Measurements from ENCODE around the gene VSIG10. TPM values are rescaled to one million over a fixed set of nuclear protein-coding genes. Genes with fewer than 3 reads are reported as not detected.

VSIG10 gene
- polyA plus RNA-seq, 3 donors = 1.5 to 2.3 (median 1.5) TPM

DNA sequence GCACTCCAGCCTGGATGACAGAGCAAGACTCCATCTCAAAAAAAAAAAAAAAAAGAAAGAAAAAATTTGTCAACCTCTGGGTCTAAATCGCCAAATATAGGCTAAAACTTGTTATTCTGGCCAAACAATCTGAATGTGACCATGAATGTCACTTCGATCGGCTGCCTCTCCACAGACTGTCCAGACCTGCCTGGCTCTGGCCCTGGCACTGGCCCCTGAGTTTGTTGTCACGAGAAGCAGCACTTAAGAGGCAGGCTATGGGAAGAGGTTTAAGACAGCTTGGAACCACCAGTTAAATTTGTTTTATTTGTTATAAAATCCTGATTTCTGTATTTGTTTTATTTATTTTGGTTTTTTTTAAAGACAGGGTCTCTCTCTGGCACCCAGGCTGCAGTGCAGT is 57.4 kb downstream of the VSIG10 start:
- Histone ChIP-seq H3K4me2 (replicated peaks; ENCODE audit: extremely low read depth, low read length, poor library complexity, severe bottlenecking) (no peak overlapping the region), H3K79me2 (ENCODE audit: insufficient read depth, low read length) (no peaks in the 10 kb centered on the region), H3K4me1 (ENCODE audit: control insufficient read depth in 1 of 2, insufficient read depth in 2 of 2, low read length in 2 of 2) (no peaks in the 10 kb centered on the region), H3K27me3 (ENCODE audit: control insufficient read depth in 2 of 2, insufficient read depth in 2 of 2, low read length in 2 of 2) (no peaks in the 10 kb centered on the region), H3K9ac (ENCODE audit: insufficient read depth, low read length, poor library complexity, severe bottlenecking) (no peak overlapping the region), H3K9me3 (replicated peaks in 1 of 2; ENCODE audit: control insufficient read depth in 1 of 2, insufficient read depth in 1 of 2, low read length in 2 of 2) (no peaks in the 10 kb centered on the region), H3K36me3 (replicated peaks in 1 of 2; ENCODE audit: control insufficient read depth in 1 of 2, insufficient read depth in 2 of 2, low read length in 2 of 2) (peaks cover 35 to 92% of the 10 kb centered on the region in 2 donors), H2AFZ (ENCODE audit: insufficient read depth, low read depth, low read length, poor library complexity, severe bottlenecking) (no peak overlapping the region), H3K27ac (ENCODE audit: low read depth in 1 of 2, low read length in 2 of 2) (no peak overlapping the region), H3K4me3 (replicated peaks in 1 of 3; ENCODE audit: low read depth in 2 of 3, low read length in 3 of 3) (no peak overlapping the region), H4K20me1 (ENCODE audit: insufficient read depth, low read length) (peaks cover 5% of the 10 kb centered on the region)
- H3K27ac Mint-ChIP-seq = no peak overlapping the region
- no peaks in the 10 kb centered on the region for H3K4me1 Mint-ChIP-seq
- TF ChIP-seq, protein P1, sequence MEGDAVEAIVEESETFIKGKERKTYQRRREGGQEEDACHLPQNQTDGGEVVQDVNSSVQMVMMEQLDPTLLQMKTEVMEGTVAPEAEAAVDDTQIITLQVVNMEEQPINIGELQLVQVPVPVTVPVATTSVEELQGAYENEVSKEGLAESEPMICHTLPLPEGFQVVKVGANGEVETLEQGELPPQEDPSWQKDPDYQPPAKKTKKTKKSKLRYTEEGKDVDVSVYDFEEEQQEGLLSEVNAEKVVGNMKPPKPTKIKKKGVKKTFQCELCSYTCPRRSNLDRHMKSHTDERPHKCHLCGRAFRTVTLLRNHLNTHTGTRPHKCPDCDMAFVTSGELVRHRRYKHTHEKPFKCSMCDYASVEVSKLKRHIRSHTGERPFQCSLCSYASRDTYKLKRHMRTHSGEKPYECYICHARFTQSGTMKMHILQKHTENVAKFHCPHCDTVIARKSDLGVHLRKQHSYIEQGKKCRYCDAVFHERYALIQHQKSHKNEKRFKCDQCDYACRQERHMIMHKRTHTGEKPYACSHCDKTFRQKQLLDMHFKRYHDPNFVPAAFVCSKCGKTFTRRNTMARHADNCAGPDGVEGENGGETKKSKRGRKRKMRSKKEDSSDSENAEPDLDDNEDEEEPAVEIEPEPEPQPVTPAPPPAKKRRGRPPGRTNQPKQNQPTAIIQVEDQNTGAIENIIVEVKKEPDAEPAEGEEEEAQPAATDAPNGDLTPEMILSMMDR (IDR thresholded peaks at IDR 0.05) = no peak
- WGBS (ENCODE audit: insufficient coverage) = 95% methylated on average over 3 of the region's 4 CpGs
- H3K36me3 Mint-ChIP-seq = peaks cover 66 to 92% of the 10 kb centered on the region in 2 donors
- DNase-seq = no peak
- H3K27me3 Mint-ChIP-seq (ENCODE audit: low read depth in 3 of 3) = no peaks in the 10 kb centered on the region
- H3K9me3 Mint-ChIP-seq = peaks cover 0 to 1% (median 0%) of the 10 kb centered on the region in 7 donors
- intact Hi-C loops (cut with micrococcal nuclease) = no loop called here
- no peak overlapping the region for H3K4me3 Mint-ChIP-seq

DNA sequence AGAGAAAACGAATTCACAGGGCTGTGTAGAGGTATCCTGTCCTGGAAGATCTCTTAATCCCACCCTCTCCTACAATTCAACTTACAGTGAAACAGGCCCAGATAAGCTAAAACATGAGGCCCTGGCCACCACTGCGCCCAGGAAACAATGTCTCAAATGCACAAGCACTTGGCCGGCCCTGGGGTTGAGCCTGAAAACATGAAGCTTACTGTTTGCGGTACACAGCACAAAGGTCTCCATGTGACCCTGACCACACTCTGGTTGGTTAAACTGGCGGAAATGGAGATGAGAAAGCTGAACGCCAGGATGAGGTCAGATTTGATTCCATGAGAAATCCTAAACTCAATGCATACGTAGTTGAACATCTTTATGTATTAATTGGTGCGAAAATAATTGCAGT is 59.2 kb downstream of the VSIG10 start:
- Mint-ChIP-seq H3K27me3 (ENCODE audit: low read depth in 3 of 3) (no peaks in the 10 kb centered on the region), H3K27ac (no peak overlapping the region), H3K9me3 (peaks cover 0 to 3% (median 0%) of the 10 kb centered on the region in 7 donors), H3K36me3 (peaks cover 64 to 88% of the 10 kb centered on the region in 2 donors), H3K4me1 (no peaks in the 10 kb centered on the region), H3K4me3 (no peak overlapping the region)
- Histone ChIP-seq H3K9me3 (replicated peaks in 1 of 2; ENCODE audit: control insufficient read depth in 1 of 2, insufficient read depth in 1 of 2, low read length in 2 of 2) (no peaks in the 10 kb centered on the region), H3K9ac (ENCODE audit: insufficient read depth, low read length, poor library complexity, severe bottlenecking) (no peak overlapping the region), H4K20me1 (ENCODE audit: insufficient read depth, low read length) (peaks cover 5% of the 10 kb centered on the region), H3K27me3 (ENCODE audit: control insufficient read depth in 2 of 2, insufficient read depth in 2 of 2, low read length in 2 of 2) (no peaks in the 10 kb centered on the region), H3K79me2 (ENCODE audit: insufficient read depth, low read length) (no peaks in the 10 kb centered on the region), H3K36me3 (replicated peaks in 1 of 2; ENCODE audit: control insufficient read depth in 1 of 2, insufficient read depth in 2 of 2, low read length in 2 of 2) (peaks cover 42 to 93% of the 10 kb centered on the region in 2 donors), H3K4me2 (replicated peaks; ENCODE audit: extremely low read depth, low read length, poor library complexity, severe bottlenecking) (no peak overlapping the region), H3K27ac (ENCODE audit: low read depth in 1 of 2, low read length in 2 of 2) (no peak overlapping the region), H2AFZ (ENCODE audit: insufficient read depth, low read depth, low read length, poor library complexity, severe bottlenecking) (no peak overlapping the region), H3K4me3 (replicated peaks in 1 of 3; ENCODE audit: low read depth in 2 of 3, low read length in 3 of 3) (no peak overlapping the region), H3K4me1 (ENCODE audit: control insufficient read depth in 1 of 2, insufficient read depth in 2 of 2, low read length in 2 of 2) (no peaks in the 10 kb centered on the region)
- TF ChIP-seq, protein P1 (IDR thresholded peaks at IDR 0.05) = no peak
- 98% methylated on average over 4 of the region's 8 CpGs for WGBS (ENCODE audit: insufficient coverage)
- intact Hi-C loops (cut with micrococcal nuclease) = no loop called here
- no peak for DNase-seq

All from CD14-positive monocyte (primary cell).